GM12878 (cell line): ENCODE measurements around the gene CAPN8. TPM values are rescaled to one million over a fixed set of nuclear protein-coding genes. Genes with fewer than 3 reads are reported as not detected.

Experiments
- ATAC-seq: fragments of 200-7000 bp; cut with Tn5 transposase; 3 replicates; pipeline ENCODE4 v1.9.1; 2020; ENCODE audit warnings: mild to moderate bottlenecking, moderate library complexity
- BruUV-seq: library from RNA; stranded (reverse); fragments of 400-500 nt; replicated peaks from 2 replicates; lab custom pipeline; 2021; lab: Mats Ljungman, UMichigan
- CTCF ChIA-PET: fragments of 300-600 bp; sonication (Branson Sonifier 250); formaldehyde crosslinking; extraction: SDS; loops from one replicate; lab custom pipeline; 2021; ENCODE audit warnings: inconsistent platforms; lab: Yijun Ruan, JAX
- POLR2A ChIA-PET: fragments of 350-600 bp; formaldehyde crosslinking; extraction: SDS; loops from one replicate; lab custom pipeline; 2021; ENCODE audit warnings: inconsistent platforms; lab: Charles Lee
- RAD21 ChIA-PET: fragments of 300-600 bp; sonication (Branson Sonifier 250); formaldehyde crosslinking; loops from one replicate; lab custom pipeline; 2023; ENCODE audit warnings: antibody characterized with exemption; ENCODE audit not compliant: unreplicated experiment; lab: Charles Lee
- SMC1A ChIA-PET: fragments of 300-600 bp; sonication (Branson Sonifier 250); formaldehyde crosslinking; loops from one replicate; lab custom pipeline; 2023; ENCODE audit not compliant: unreplicated experiment, uncharacterized antibody; lab: Charles Lee
- DNase-seq: peaks from one replicate; pipeline ENCODE4 v3.0.0-alpha.2; 2011; ENCODE audit warnings: low read depth, low spot score
- FAIRE-seq: peaks from 3 replicates; lab custom pipeline; 2011; peaks lifted over from hg19 to GRCh38; lab: Jason Lieb, UNC
- H2AFZ ChIP-seq: 2 replicates; pipeline ENCODE4 v1.6.0; 2011; ENCODE audit warnings: low read depth, low read length, control low read depth; ENCODE audit not compliant: control insufficient read depth
- H3K27ac ChIP-seq: 2 replicates; pipeline ENCODE4 v1.5.1; 2011; ENCODE audit warnings: control low read depth; ENCODE audit not compliant: control insufficient read depth, insufficient read depth
- H3K27me3 ChIP-seq, 2 experiments: replicated peaks in 1 of 2; 2 replicates each; pipeline versions ENCODE4 v1.6.0 to v1.6.1; 2011; ENCODE audit warnings: low read length in 1 of 2; ENCODE audit not compliant: control insufficient read depth in 2 of 2, insufficient read depth in 2 of 2
- H3K36me3 ChIP-seq, 2 experiments: 2 replicates each; pipeline ENCODE4 v1.5.1; 2011; ENCODE audit warnings: low read length in 1 of 2; ENCODE audit not compliant: control insufficient read depth in 2 of 2, insufficient read depth in 2 of 2
- H3K4me1 ChIP-seq: 2 replicates; pipeline ENCODE4 v1.6.1; 2011; ENCODE audit warnings: mild to moderate bottlenecking, low read length, moderate library complexity, mixed read lengths; ENCODE audit not compliant: control insufficient read depth, insufficient read depth
- H3K4me2 ChIP-seq: 2 replicates; pipeline ENCODE4 v1.6.0; 2011; ENCODE audit warnings: control low read depth; ENCODE audit not compliant: control insufficient read depth, insufficient read depth
- H3K4me3 ChIP-seq: fragments of 200-600 bp; sonication (generic); 2 replicates; pipeline ENCODE4 v1.5.1; 2016
- H3K79me2 ChIP-seq: 2 replicates; pipeline ENCODE4 v1.6.0; 2011; ENCODE audit warnings: low read length; ENCODE audit not compliant: control insufficient read depth, insufficient read depth
- H3K9ac ChIP-seq: 2 replicates; pipeline ENCODE4 v1.8.0; 2011; ENCODE audit warnings: low read length, control low read depth, mixed read lengths; ENCODE audit not compliant: control insufficient read depth, insufficient read depth
- H3K9me3 ChIP-seq: replicated peaks from 3 replicates; pipeline ENCODE4 v1.5.1; 2011; ENCODE audit warnings: mild to moderate bottlenecking, low read length; ENCODE audit not compliant: control insufficient read depth, insufficient read depth
- H4K20me1 ChIP-seq: 2 replicates; pipeline ENCODE4 v1.6.0; 2011; ENCODE audit not compliant: control insufficient read depth, insufficient read depth
- ASH2L ChIP-seq: fragments of 300-600, 200-600 bp; sonication (generic); IDR thresholded peaks from 2 replicates; pipeline ENCODE4 v1.6.1; 2017; ENCODE audit warnings: low read depth, mild to moderate bottlenecking, borderline replicate concordance
- BCL11A ChIP-seq: IDR thresholded peaks from 2 replicates; pipeline ENCODE4 v1.6.1; 2011; ENCODE audit warnings: low read depth, low read length
- BHLHE40 ChIP-seq, 2 experiments: fragments of 450-650 bp in 1 of 2; IDR thresholded peaks; 2 replicates each; pipeline ENCODE4 v1.6.1; 2011 to 2017; ENCODE audit warnings: low read depth in 2 of 2, borderline replicate concordance in 1 of 2, improper control_type of control experiment in 1 of 2, low read length in 1 of 2, mild to moderate bottlenecking in 1 of 2
- CHD4 ChIP-seq: fragments of 200-600 bp; sonication (generic); IDR thresholded peaks from 2 replicates; pipeline ENCODE4 v1.6.1; 2016; ENCODE audit warnings: mild to moderate bottlenecking
- CTCF ChIP-seq, 3 experiments: IDR thresholded peaks in 2 of 3; conservative IDR thresholded peaks in 1 of 3; 2 replicates each; pipeline ENCODE4 v1.5.1; 2011; ENCODE audit warnings: low read depth in 3 of 3, low read length in 3 of 3, mild to moderate bottlenecking in 3 of 3, control low read depth in 2 of 3, moderate library complexity in 2 of 3, inconsistent platforms in 1 of 3, mixed read lengths in 1 of 3; ENCODE audit not compliant: control insufficient read depth in 2 of 3, insufficient read depth in 1 of 3; ENCODE audit errors: extremely low read depth in 1 of 3
- MTA2 ChIP-seq: fragments of 450-650 bp; IDR thresholded peaks from 2 replicates; pipeline ENCODE4 v1.6.1; 2016; ENCODE audit warnings: low read depth, mild to moderate bottlenecking, moderate library complexity
- MYB ChIP-seq: fragments of 150-350 bp; IDR thresholded peaks from 2 replicates; pipeline ENCODE4 v1.6.1; 2014; ENCODE audit warnings: mild to moderate bottlenecking, low read depth, low read length, borderline replicate concordance
- NR2C1 ChIP-seq: fragments of 450-650 bp; IDR thresholded peaks from 2 replicates; pipeline ENCODE4 v1.6.1; 2017; ENCODE audit warnings: antibody characterized with exemption, mild to moderate bottlenecking, moderate library complexity
- NR2F1 ChIP-seq: fragments of 450-650 bp; conservative IDR thresholded peaks from 2 replicates; pipeline ENCODE4 v1.6.1; 2017; ENCODE audit warnings: mild to moderate bottlenecking
- SMARCA5 ChIP-seq: fragments of 450-650 bp; IDR thresholded peaks from 2 replicates; pipeline ENCODE4 v1.6.1; 2017; ENCODE audit warnings: mild to moderate bottlenecking
- SUZ12 ChIP-seq: fragments of 200-600 bp; sonication (generic); IDR thresholded peaks from one replicate; pipeline ENCODE4 v1.6.1; 2018; ENCODE audit warnings: antibody characterized with exemption, mild to moderate bottlenecking; ENCODE audit not compliant: unreplicated experiment
- TCF7 ChIP-seq: IDR thresholded peaks from 2 replicates; pipeline ENCODE4 v1.6.1; 2014; ENCODE audit warnings: antibody characterized with exemption, borderline replicate concordance
- YY1 ChIP-seq: IDR thresholded peaks from 2 replicates; pipeline ENCODE4 v1.6.1; 2011; ENCODE audit warnings: low read depth, mild to moderate bottlenecking, low read length
- ZBTB4 ChIP-seq: fragments of 450-650 bp; formaldehyde crosslinking; IDR thresholded peaks from 2 replicates; pipeline ENCODE4 v1.4.0; 2022; ENCODE audit warnings: mild to moderate bottlenecking, moderate library complexity
- ZNF217 ChIP-seq: fragments of 450-650 bp; IDR thresholded peaks from 2 replicates; pipeline ENCODE4 v1.6.1; 2017; ENCODE audit warnings: antibody characterized with exemption, mild to moderate bottlenecking
- WGBS: methylation state at CpG from one replicate; pipeline ENCODE4 v1.1.6; 2016; ENCODE audit warnings: low lambda C conversion rate; ENCODE audit not compliant: insufficient replicate concordance, insufficient coverage; ENCODE audit errors: missing lambda C conversion rate; 5-methylcytosine and 5-hydroxymethylcytosine counted together
- in situ Hi-C: fragments of 300-500 bp; cut with MboI; formaldehyde crosslinking; loops from 9 replicates; pipeline ENCODE4 v1.14.3; 2018; ENCODE audit warnings: mixed read lengths
- intact Hi-C: fragments of 100-400 bp; cut with micrococcal nuclease; formaldehyde crosslinking; loops from one replicate; pipeline ENCODE4 v1.14.2; 2022; ENCODE audit not compliant: unreplicated experiment
- polyA plus RNA-seq, 11 experiments: library from polyadenylated mRNA; depleted of rRNA in 4 of 11; unstranded in 6 of 11; stranded (reverse) in 5 of 11; fragments of >200 nt; fragmentation: Nextera tagmentation in 4 of 11; fragmentation: Illumina TruSeq in 1 of 11; extraction: Ambion mirVana in 4 of 11; extraction: Trizol in 1 of 11; gene quantifications; 1 replicate in 1 of 11; 2 replicates in 10 of 11; pipeline versions ENCODE4 v1.2.1 to v1.2.3, GENCODE V29; 2011 to 2016; ENCODE audit warnings: inconsistent platforms in 2 of 11, missing spikeins in 2 of 11, low read depth in 1 of 11
- total RNA-seq, 4 experiments: library from RNA; depleted of rRNA in 3 of 4; stranded (reverse); fragments of >200 nt in 3 of 4; fragmentation: Illumina TruSeq in 1 of 4; extraction: Trizol in 1 of 4; gene quantifications; 2 replicates each; pipeline versions ENCODE4 v1.2.1 to v1.2.3, GENCODE V29; 2013 to 2021

Gene CAPN8
- total and polyA plus RNA-seq, 10 of the 15 experiments (the other 5 are each of a cell fraction or from before 2014, with no cell fraction given), result 6.4 to 30.7 (median 12.3) TPM

- TF ChIP-seq BHLHE40 (IDR thresholded peaks at IDR 0.05; ENCODE audit: borderline replicate concordance in 1 of 2, low read depth in 2 of 2, low read length in 1 of 2) (no peak), CTCF (IDR thresholded peaks at IDR 0.05 in 2 of 3, conservative IDR thresholded peaks at IDR 0.05 in 1 of 3; ENCODE audit: control insufficient read depth in 2 of 3, extremely low read depth in 1 of 3, insufficient read depth in 1 of 3, low read depth in 3 of 3, low read length in 3 of 3) (peak; percentile 53 to 75 (median 67)), SUZ12 (no peak), YY1 (peak; percentile 47; the same call in 1 of the 2 replicates)
- TF ChIP-seq, all 136 proteins: peak for 5
These were observed 18.3 kb upstream of the CAPN8 start (continued) for GRCh38 chr1:223683586-223684487.

- H3K9ac ChIP-seq, result no peak overlapping the region
- BruUV-seq, result no TSS peak
- H4K20me1 ChIP-seq, result no peaks in the 10 kb centered on the region
- DNase-seq (no peak), FAIRE-seq (no peak), ATAC-seq (peak; percentile 17; the same call in 1 of the 3 replicates)
- no peaks in the 10 kb centered on the region for H3K36me3 ChIP-seq
- no peaks in the 10 kb centered on the region for H3K79me2 ChIP-seq
- in situ Hi-C loops (no loop called here), intact Hi-C loops (loop anchor here (5.0 to 10.0 kb wide), 2 partner anchors 440 to 868 kb away; partner anchors contain the start of gene DISP1)
- H3K4me1 ChIP-seq, result no peaks in the 10 kb centered on the region
- CTCF ChIA-PET, result interaction anchor here (1.2 to 8.4 kb wide), 4 partner anchors 125 to 549 kb away, joined by 6 to 72 read pairs (median 30); no protein-coding TSS in a partner anchor
- no peak overlapping the region for H3K4me3 ChIP-seq
- RAD21 ChIA-PET, result interaction anchor here (0.8 to 1.7 kb wide), 3 partner anchors 126 to 549 kb away, joined by 3 to 13 read pairs (median 10); no protein-coding TSS in a partner anchor
- WGBS, result 24% methylated on average over 3 of the region's 3 CpGs
- POLR2A ChIA-PET, result no interaction called here
- no peak overlapping the region for H2AFZ ChIP-seq
- H3K4me2 ChIP-seq, result no peak overlapping the region
- SMC1A ChIA-PET, result interaction anchor here (1.3 to 2.8 kb wide), 3 partner anchors 126 to 549 kb away, joined by 4 to 14 read pairs (median 8); no protein-coding TSS in a partner anchor
- no peaks in the 10 kb centered on the region for H3K9me3 ChIP-seq
- H3K27me3 ChIP-seq, result no peaks in the 10 kb centered on the region; a peak in 2 of 4 replicates
- H3K27ac ChIP-seq, result no peak overlapping the region
- no peak for TF ChIP-seq NR2F1
- no peak for TF ChIP-seq SMARCA5
- TF ChIP-seq CHD4, result no peak
- TF ChIP-seq ZBTB4 (CRISPR knock-in tag), result no peak
- no peak for TF ChIP-seq MYB
- TF ChIP-seq ZNF217, result no peak
- no peak for TF ChIP-seq ASH2L
- TF ChIP-seq MTA2, result no peak
- no peak for TF ChIP-seq TCF7
- TF ChIP-seq BCL11A, result no peak
- no peak for TF ChIP-seq NR2C1
These were observed 17.0 kb upstream of the CAPN8 start for GRCh38 chr1:223682502-223682901.
